ENCODE data around the gene IRF6.

GRCh38 chr1:209805875-209806760 lies at the start of gene IRF6:
- no peak for TF ChIP-seq CTCF (IDR thresholded peaks at IDR 0.05; ENCODE audit: low read length)
- no peak for TF ChIP-seq EZH2 (IDR thresholded peaks at IDR 0.05; ENCODE audit: borderline replicate concordance, low read length)

Measured in OCI-LY1 (cell line).